ENCODE results near the gene PRKCB. TPM values are rescaled to one million over a fixed set of nuclear protein-coding genes. Genes with fewer than 3 reads are reported as not detected.

The PRKCB gene
- total and polyA plus RNA-seq, 2 of the 8 experiments (the other 6 are each of a cell fraction or from before 2014, with no cell fraction given) = 7.1 to 12.1 TPM

GRCh38 chr16:24195221-24195620 is 359.4 kb downstream of the PRKCB start:
- Histone ChIP-seq H3K79me2 (ENCODE audit: control insufficient read depth in 1 of 2, insufficient read depth in 2 of 2, low read length in 2 of 2) (no peaks in the 10 kb centered on the region), H3K27me3 (replicated peaks in 1 of 4; ENCODE audit: control insufficient read depth in 3 of 4, extremely low read depth in 1 of 4, insufficient read depth in 3 of 4, low read length in 3 of 4) (no peaks in the 10 kb centered on the region), H4K8ac (ENCODE audit: extremely low read depth, insufficient read depth, low read length) (no peak overlapping the region), H3K4ac (replicated peaks; ENCODE audit: insufficient read length, low read depth, low read length) (no peak overlapping the region), H3K18ac (ENCODE audit: extremely low read depth, low read length) (no peak overlapping the region), H4K20me1 (replicated peaks in 1 of 2; ENCODE audit: control insufficient read depth in 1 of 2, insufficient read depth in 2 of 2, low read length in 2 of 2) (no peaks in the 10 kb centered on the region), H2AK5ac (ENCODE audit: low read depth, low read length) (no peak overlapping the region), H4K5ac (ENCODE audit: insufficient read length, low read depth, low read length) (no peak overlapping the region), H3K9ac (replicated peaks in 1 of 4; ENCODE audit: extremely low read depth in 1 of 4, low read depth in 3 of 4, low read length in 3 of 4) (no peak overlapping the region), H3K36me3 (ENCODE audit: control insufficient read depth in 2 of 4, insufficient read depth in 4 of 4, low read length in 3 of 4) (no peaks in the 10 kb centered on the region), H3K4me2 (ENCODE audit: insufficient read depth in 1 of 2, low read depth in 2 of 2, low read length in 2 of 2) (no peak overlapping the region), H3K27ac (ENCODE audit: low read depth, low read length) (no peak overlapping the region), H3K23me2 (ENCODE audit: low read depth, low read length) (no peaks in the 10 kb centered on the region), H2AFZ (ENCODE audit: low read length) (no peak overlapping the region), H3K9me3 (ENCODE audit: insufficient read depth in 2 of 2, low read depth in 1 of 2, low read length in 1 of 2) (no peaks in the 10 kb centered on the region), H3K79me1 (ENCODE audit: low read depth, low read length) (no peaks in the 10 kb centered on the region), H2BK5ac (ENCODE audit: low read depth, low read length) (no peak overlapping the region), H3K4me1 (replicated peaks in 1 of 4; ENCODE audit: control insufficient read depth in 3 of 4, insufficient read depth in 4 of 4, low read length in 3 of 4) (no peaks in the 10 kb centered on the region), H2BK120ac (replicated peaks; ENCODE audit: low read depth, low read length) (no peak overlapping the region), H2BK15ac (ENCODE audit: low read length) (no peak overlapping the region), H3K56ac (replicated peaks; ENCODE audit: insufficient read length, low read depth, low read length) (no peak overlapping the region), H3K14ac (ENCODE audit: insufficient read length) (no peak overlapping the region), H2BK20ac (ENCODE audit: low read length) (no peak overlapping the region), H3K4me3 (ENCODE audit: extremely low read depth in 1 of 4, insufficient read depth in 2 of 4, low read depth in 3 of 4, low read length in 4 of 4) (no peak overlapping the region), H3K23ac (ENCODE audit: insufficient read length) (no peak overlapping the region), H4K91ac (replicated peaks; ENCODE audit: insufficient read length, low read length) (no peak overlapping the region), H2BK12ac (ENCODE audit: low read depth, low read length) (no peak overlapping the region)
- TF ChIP-seq SIX5 (IDR thresholded peaks at IDR 0.05; ENCODE audit: low read depth, low read length) (no peak), SIN3A (conservative IDR thresholded peaks at IDR 0.05 in 1 of 2, IDR thresholded peaks at IDR 0.05 in 1 of 2; ENCODE audit: low read depth in 1 of 2, low read length in 2 of 2) (no peak), EP300 (IDR thresholded peaks at IDR 0.05; ENCODE audit: borderline replicate concordance in 1 of 2, low read depth in 2 of 2, low read length in 2 of 2) (no peak), SIRT6 (IDR thresholded peaks at IDR 0.05; ENCODE audit: low read length) (no peak), HDAC6 (IDR thresholded peaks at IDR 0.05; ENCODE audit: low read depth, low read length) (no peak), KDM1A (IDR thresholded peaks at IDR 0.05; ENCODE audit: borderline replicate concordance, low read length) (no peak), RNF2 (IDR thresholded peaks at IDR 0.05; ENCODE audit: borderline replicate concordance, low read depth, low read length, missing control alignments, poor library complexity, severe bottlenecking) (no peak), YY1 (IDR thresholded peaks at IDR 0.05; ENCODE audit: low read depth, low read length) (no peak), JUND (IDR thresholded peaks at IDR 0.05; ENCODE audit: low read length) (no peak), USF2 (IDR thresholded peaks at IDR 0.05; ENCODE audit: low read length) (no peak)
- ChIA-PET POLR2A (ENCODE audit: partially characterized antibody) (no interaction called here), CTCF (ENCODE audit: partially characterized antibody) (interaction anchor here (0.8 kb wide), 1 partner anchor 185 kb away, joined by 3 read pairs; no protein-coding TSS in a partner anchor)
- FAIRE-seq (no peak), DNase-seq (ENCODE audit: low read depth in 1 of 2, low spot score in 2 of 2) (no peak)
- 72% methylated on average over 2 of the region's 2 CpGs; no CpG with 5 or more reads in 1 of the 2 experiments for WGBS, 2 experiments (ENCODE audit: extremely low coverage in 1 of 2, insufficient coverage in 1 of 2, insufficient read length in 1 of 2, insufficient replicate concordance in 2 of 2, low coverage in 1 of 2, low lambda C conversion rate in 2 of 2, missing lambda C conversion rate in 1 of 2)
